ENCODE measurements around the gene PIK3R1.
A peak's percentile ranks its signal among the peaks of the same experiment; 100 is the strongest.

GRCh38 chr5:68264024-68264956, 48.7 kb downstream of the PIK3R1 start:
- TF ChIP-seq CTCF (IDR thresholded peaks at IDR 0.05) (no peak), POLR2AphosphoS5 (IDR thresholded peaks at IDR 0.05) (peak in 1 of 3 donors; percentile 4)

All from stomach (tissue), 4 donors.